ENCODE results near the gene PDGFC.

PDGFC gene

DNA sequence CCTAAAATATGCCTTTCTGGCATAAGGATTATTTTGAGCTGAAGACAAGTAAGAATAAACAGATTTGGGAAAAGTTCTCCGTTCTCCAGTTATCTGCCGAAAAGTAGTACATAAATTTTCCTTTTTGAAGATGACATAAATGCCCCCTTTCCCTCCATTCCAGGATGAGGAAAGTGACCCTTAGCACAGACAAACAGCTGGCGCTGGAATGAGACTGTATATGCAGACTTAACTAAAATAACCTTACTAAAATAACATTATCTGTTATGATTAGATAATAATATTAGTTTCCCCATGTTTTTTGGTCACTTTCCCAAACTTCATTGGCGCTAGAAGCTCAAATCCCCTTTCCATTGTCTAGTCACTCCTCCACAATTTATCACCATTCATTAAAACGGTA is 21.5 kb downstream of the PDGFC start:
- TF ChIP-seq, protein P1, sequence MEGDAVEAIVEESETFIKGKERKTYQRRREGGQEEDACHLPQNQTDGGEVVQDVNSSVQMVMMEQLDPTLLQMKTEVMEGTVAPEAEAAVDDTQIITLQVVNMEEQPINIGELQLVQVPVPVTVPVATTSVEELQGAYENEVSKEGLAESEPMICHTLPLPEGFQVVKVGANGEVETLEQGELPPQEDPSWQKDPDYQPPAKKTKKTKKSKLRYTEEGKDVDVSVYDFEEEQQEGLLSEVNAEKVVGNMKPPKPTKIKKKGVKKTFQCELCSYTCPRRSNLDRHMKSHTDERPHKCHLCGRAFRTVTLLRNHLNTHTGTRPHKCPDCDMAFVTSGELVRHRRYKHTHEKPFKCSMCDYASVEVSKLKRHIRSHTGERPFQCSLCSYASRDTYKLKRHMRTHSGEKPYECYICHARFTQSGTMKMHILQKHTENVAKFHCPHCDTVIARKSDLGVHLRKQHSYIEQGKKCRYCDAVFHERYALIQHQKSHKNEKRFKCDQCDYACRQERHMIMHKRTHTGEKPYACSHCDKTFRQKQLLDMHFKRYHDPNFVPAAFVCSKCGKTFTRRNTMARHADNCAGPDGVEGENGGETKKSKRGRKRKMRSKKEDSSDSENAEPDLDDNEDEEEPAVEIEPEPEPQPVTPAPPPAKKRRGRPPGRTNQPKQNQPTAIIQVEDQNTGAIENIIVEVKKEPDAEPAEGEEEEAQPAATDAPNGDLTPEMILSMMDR (IDR thresholded peaks at IDR 0.05; ENCODE audit: borderline replicate concordance, extremely low read depth, low read length, poor library complexity, severe bottlenecking): no peak
- TF ChIP-seq EZH2 (IDR thresholded peaks at IDR 0.05; ENCODE audit: borderline replicate concordance, low read depth, low read length, severe bottlenecking): no peak
- no peak overlapping the region for H3K9ac ChIP-seq (ENCODE audit: low read depth, low read length)

DNA sequence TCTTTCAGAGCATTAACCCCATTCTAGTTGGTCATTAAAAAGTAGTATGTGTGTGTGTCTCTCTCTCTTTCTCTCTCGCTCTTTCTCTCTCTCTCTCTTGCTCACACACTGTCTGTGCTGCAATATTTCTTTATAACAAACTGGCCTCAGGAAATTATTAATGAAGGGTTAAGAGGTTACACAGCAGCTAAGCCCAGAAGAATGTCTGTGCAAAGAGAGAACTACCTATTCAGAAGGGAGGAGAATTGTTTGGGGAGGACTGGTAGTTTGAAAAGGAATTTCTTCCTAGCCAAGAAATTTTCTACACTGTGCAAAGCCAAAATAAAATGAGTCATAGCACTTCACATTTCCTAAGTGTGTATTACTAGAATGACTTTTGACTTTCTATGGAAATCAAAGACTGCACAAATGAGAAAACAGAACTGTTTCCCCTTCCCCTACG is 22.2 kb downstream of the PDGFC start:
- H3K27ac ChIP-seq (ENCODE audit: low read length): no peak overlapping the region
- H3K27me3 ChIP-seq (ENCODE audit: insufficient read depth, low read length, poor library complexity): no peaks in the 10 kb centered on the region
- no peak overlapping the region for H3K4me3 ChIP-seq (ENCODE audit: low read depth in 1 of 2, low read length in 2 of 2)
- H4K20me1 ChIP-seq (ENCODE audit: insufficient read depth, low read length): no peaks in the 10 kb centered on the region
- H3K9ac ChIP-seq (ENCODE audit: low read depth, low read length): no peak overlapping the region
- H3K4me2 ChIP-seq (ENCODE audit: insufficient read depth, low read length): no peak overlapping the region
- H3K36me3 ChIP-seq (ENCODE audit: insufficient read depth, low read length): no peaks in the 10 kb centered on the region
- DNase-seq (no peak), ATAC-seq (ENCODE audit: insufficient read depth, low read depth) (no peak)
- H3K9me3 ChIP-seq (ENCODE audit: insufficient read depth, low read length, severe bottlenecking): no peaks in the 10 kb centered on the region
- H2AFZ ChIP-seq (ENCODE audit: low read depth, low read length): no peak overlapping the region
- no peak for TF ChIP-seq EZH2 (IDR thresholded peaks at IDR 0.05; ENCODE audit: borderline replicate concordance, low read depth, low read length, severe bottlenecking)
- TF ChIP-seq, protein P1 (IDR thresholded peaks at IDR 0.05; ENCODE audit: borderline replicate concordance, extremely low read depth, low read length, poor library complexity, severe bottlenecking): no peak
- H3K79me2 ChIP-seq (ENCODE audit: insufficient read depth, low read length): no peaks in the 10 kb centered on the region
- no peaks in the 10 kb centered on the region for H3K4me1 ChIP-seq (ENCODE audit: insufficient read depth, low read length)

More for the DNA sequence above, 21.5 kb downstream of the PDGFC start:
- H3K79me2 ChIP-seq (ENCODE audit: insufficient read depth, low read length): no peaks in the 10 kb centered on the region
- ATAC-seq (ENCODE audit: insufficient read depth, low read depth) (no peak), DNase-seq (no peak)
- no peaks in the 10 kb centered on the region for H3K27me3 ChIP-seq (ENCODE audit: insufficient read depth, low read length, poor library complexity)
- no peak overlapping the region for H3K4me3 ChIP-seq (ENCODE audit: low read depth in 1 of 2, low read length in 2 of 2)
- H2AFZ ChIP-seq (ENCODE audit: low read depth, low read length): no peak overlapping the region
- H3K9me3 ChIP-seq (ENCODE audit: insufficient read depth, low read length, severe bottlenecking): no peaks in the 10 kb centered on the region
- no peak overlapping the region for H3K4me2 ChIP-seq (ENCODE audit: insufficient read depth, low read length)
- H3K36me3 ChIP-seq (ENCODE audit: insufficient read depth, low read length): no peaks in the 10 kb centered on the region
- no peaks in the 10 kb centered on the region for H4K20me1 ChIP-seq (ENCODE audit: insufficient read depth, low read length)
- no peak overlapping the region for H3K27ac ChIP-seq (ENCODE audit: low read length)
- no peaks in the 10 kb centered on the region for H3K4me1 ChIP-seq (ENCODE audit: insufficient read depth, low read length)

DNA sequence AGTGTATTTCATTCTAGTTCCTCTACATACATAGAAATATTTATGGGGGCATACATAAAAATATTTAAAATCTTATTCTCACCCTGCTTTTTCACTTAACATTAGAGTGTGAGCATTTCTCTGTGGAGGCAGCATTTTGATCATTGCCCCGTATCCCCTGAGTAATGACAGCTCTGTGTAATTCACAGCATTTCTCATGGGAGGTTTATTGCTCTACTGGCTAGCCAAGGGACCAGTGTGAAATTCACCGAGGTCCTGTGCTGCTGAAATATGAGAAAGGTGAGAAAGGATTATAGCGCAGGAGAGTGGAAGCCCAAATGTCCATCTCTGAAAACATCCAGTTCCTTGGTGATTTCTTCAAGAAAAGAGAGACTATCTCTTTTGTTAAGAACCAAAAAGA is 22.9 kb downstream of the PDGFC start:
- no peaks in the 10 kb centered on the region for H3K36me3 ChIP-seq (ENCODE audit: insufficient read depth, low read length)
- H3K4me3 ChIP-seq (ENCODE audit: low read depth in 1 of 2, low read length in 2 of 2): no peak overlapping the region
- H3K9ac ChIP-seq (ENCODE audit: low read depth, low read length): no peak overlapping the region
- H3K4me2 ChIP-seq (ENCODE audit: insufficient read depth, low read length): no peak overlapping the region
- H4K20me1 ChIP-seq (ENCODE audit: insufficient read depth, low read length): no peaks in the 10 kb centered on the region
- DNase-seq (no peak), ATAC-seq (ENCODE audit: insufficient read depth, low read depth) (no peak)
- no peaks in the 10 kb centered on the region for H3K9me3 ChIP-seq (ENCODE audit: insufficient read depth, low read length, severe bottlenecking)
- H3K79me2 ChIP-seq (ENCODE audit: insufficient read depth, low read length): no peaks in the 10 kb centered on the region
- no peak overlapping the region for H3K27ac ChIP-seq (ENCODE audit: low read length)
- no peaks in the 10 kb centered on the region for H3K4me1 ChIP-seq (ENCODE audit: insufficient read depth, low read length)
- H2AFZ ChIP-seq (ENCODE audit: low read depth, low read length): no peak overlapping the region
- H3K27me3 ChIP-seq (ENCODE audit: insufficient read depth, low read length, poor library complexity): no peaks in the 10 kb centered on the region
- TF ChIP-seq, protein P1 (IDR thresholded peaks at IDR 0.05; ENCODE audit: borderline replicate concordance, extremely low read depth, low read length, poor library complexity, severe bottlenecking): no peak
- no peak for TF ChIP-seq EZH2 (IDR thresholded peaks at IDR 0.05; ENCODE audit: borderline replicate concordance, low read depth, low read length, severe bottlenecking)

DNA sequence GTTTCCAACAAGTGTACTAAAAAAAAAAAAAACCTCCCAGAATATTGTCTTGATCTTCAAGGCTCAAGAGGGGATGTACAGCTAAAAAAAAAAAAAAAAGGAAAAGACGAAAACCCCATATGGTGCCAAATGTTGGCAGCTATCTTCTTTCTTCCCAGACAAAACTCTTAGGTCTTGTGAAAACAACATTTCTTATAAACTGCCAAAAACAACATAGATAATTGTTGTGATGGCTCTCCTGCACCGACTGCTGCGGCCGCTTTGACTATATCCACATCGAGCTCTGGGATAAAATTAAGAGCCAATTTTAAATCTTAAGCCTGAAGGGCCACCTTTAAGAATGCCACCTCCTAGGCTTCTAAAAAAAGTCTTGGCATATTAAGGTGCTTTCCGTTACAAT is 23.5 kb downstream of the PDGFC start:
- Histone ChIP-seq H3K27me3 (ENCODE audit: insufficient read depth, low read length, poor library complexity) (no peaks in the 10 kb centered on the region), H3K9ac (ENCODE audit: low read depth, low read length) (no peak overlapping the region), H3K27ac (ENCODE audit: low read length) (no peak overlapping the region), H3K9me3 (ENCODE audit: insufficient read depth, low read length, severe bottlenecking) (no peaks in the 10 kb centered on the region), H3K4me3 (ENCODE audit: low read depth in 1 of 2, low read length in 2 of 2) (no peak overlapping the region), H3K79me2 (ENCODE audit: insufficient read depth, low read length) (no peaks in the 10 kb centered on the region), H3K36me3 (ENCODE audit: insufficient read depth, low read length) (no peaks in the 10 kb centered on the region), H2AFZ (ENCODE audit: low read depth, low read length) (no peak overlapping the region), H3K4me2 (ENCODE audit: insufficient read depth, low read length) (no peak overlapping the region), H4K20me1 (ENCODE audit: insufficient read depth, low read length) (no peaks in the 10 kb centered on the region), H3K4me1 (ENCODE audit: insufficient read depth, low read length) (no peaks in the 10 kb centered on the region)
- no peak for DNase-seq
- no peak for ATAC-seq (ENCODE audit: insufficient read depth, low read depth)
- TF ChIP-seq, protein P1 (IDR thresholded peaks at IDR 0.05; ENCODE audit: borderline replicate concordance, extremely low read depth, low read length, poor library complexity, severe bottlenecking): no peak
- TF ChIP-seq EZH2 (IDR thresholded peaks at IDR 0.05; ENCODE audit: borderline replicate concordance, low read depth, low read length, severe bottlenecking): no peak

Data from DND-41 (cell line).